Endometrial microvascular endothelial cells (primary cell): ENCODE results near the gene SYNGR1. TPM values are rescaled to one million over a fixed set of nuclear protein-coding genes. Genes with fewer than 3 reads are reported as not detected.

ENCODE experiments used
- in situ Hi-C: cut with HindIII; loops from 2 replicates; pipeline ENCODE4 v1.10.0; 2017; ENCODE audit warnings: low sequenced_read_pairs, low pct_unique_long_range_greater_than_20kb; ENCODE audit errors: inconsistent ontology term
- total RNA-seq: library from RNA; depleted of rRNA; stranded (reverse); fragments of >200 nt; gene quantifications from one replicate; pipeline ENCODE4 v1.2.3, GENCODE V29; 2015; ENCODE audit errors: inconsistent ontology term

Gene SYNGR1
- total RNA-seq, 1 donor from 2014 or later: 0.19 TPM

- in situ Hi-C loops: no loop called here
Measured at GRCh38 chr22:39363751-39364515, 14.1 kb downstream of the SYNGR1 start.

DNA sequence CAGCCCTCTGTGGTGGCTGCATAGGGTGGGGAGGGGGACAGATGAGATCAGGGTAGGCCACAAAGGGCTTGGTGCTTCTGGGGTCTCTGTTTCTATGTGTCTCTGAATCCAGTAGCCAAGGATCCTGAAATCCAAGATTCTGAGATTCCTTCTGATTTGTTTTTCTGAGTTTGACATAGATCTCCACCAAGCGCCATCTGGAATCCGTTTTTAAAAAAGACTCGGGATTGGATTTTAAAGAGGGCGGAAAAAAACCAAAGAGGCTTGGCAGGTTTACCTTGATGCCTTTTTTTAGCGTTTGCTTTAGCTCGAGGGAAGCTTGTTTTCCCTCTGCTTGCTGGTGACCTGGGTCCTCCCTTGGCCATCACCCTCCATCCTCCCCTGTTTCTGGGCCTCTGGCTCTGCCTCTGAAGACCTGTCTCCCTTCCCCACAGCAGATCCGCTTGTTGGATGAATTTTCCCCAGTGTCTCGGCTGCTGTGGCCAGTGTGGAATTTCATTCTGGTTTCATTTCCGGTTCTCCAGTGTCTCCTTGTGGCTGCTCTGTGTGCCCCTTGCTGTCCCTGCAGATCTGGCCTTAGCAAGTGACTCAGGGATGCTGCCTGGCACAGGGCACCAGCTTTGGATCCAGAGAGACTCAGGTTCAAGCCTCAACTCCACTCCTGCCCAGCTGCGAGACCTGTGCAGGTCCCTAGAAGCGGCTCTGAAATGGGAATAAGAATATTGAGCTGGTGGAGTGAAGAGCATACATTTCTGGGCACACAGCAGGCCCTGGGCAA lies 15.1 kb downstream of the SYNGR1 start:
- in situ Hi-C loops: no loop called here

- in situ Hi-C loops: no loop called here
Measured at GRCh38 chr22:39365492-39365780, 15.6 kb downstream of the SYNGR1 start.

DNA sequence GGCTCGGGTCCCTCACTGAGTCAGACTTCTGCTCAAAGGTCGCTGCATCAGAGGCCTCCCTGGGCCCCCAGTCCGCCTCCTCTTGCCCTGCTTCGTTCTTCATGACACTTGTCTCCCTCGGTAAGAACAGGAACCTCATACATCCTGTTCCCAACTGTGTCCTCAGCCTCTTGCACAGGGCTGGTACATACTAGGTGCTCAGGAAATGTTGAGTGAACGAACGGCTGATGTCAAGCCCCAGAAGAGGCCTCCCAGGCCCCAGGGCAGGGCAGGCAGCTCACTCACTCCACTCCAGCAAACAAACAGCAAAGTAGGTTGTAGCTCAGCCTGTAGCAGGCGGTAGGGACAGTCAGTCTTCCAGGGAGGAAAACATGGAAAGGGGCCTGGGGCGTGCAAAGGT lies 17.2 kb downstream of the SYNGR1 start:
- in situ Hi-C loops: no loop called here

- in situ Hi-C loops: no loop called here
Measured at GRCh38 chr22:39368461-39368911, 18.7 kb downstream of the SYNGR1 start.

DNA sequence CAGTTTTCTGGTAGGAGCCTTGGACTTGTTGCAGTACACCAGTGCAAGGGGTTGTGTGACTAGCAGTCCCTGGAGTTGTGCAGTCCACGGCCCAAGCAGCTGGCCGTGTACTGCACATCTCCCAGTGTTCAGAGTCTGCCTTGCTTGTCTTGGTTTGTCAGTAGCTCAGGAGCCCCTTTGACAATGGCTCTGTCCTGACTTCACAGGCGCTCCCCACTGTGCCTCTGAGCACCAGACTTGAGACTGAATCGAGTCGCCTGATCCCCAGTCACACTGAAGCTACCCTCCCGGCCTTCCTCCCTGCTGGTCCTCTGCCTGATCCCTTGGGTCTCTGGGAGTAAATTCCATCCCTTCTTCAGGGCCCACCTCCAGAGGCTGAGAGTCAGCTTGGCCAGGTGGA lies 19.4 kb downstream of the SYNGR1 start:
- in situ Hi-C loops: no loop called here

- in situ Hi-C loops: no loop called here
Measured at GRCh38 chr22:39369586-39369985, 19.8 kb downstream of the SYNGR1 start.

GRCh38 chr22:39371732-39372131 lies 21.9 kb downstream of the SYNGR1 start:
- in situ Hi-C loops: no loop called here

GRCh38 chr22:39374191-39374590 lies 24.4 kb downstream of the SYNGR1 start:
- in situ Hi-C loops: no loop called here

DNA sequence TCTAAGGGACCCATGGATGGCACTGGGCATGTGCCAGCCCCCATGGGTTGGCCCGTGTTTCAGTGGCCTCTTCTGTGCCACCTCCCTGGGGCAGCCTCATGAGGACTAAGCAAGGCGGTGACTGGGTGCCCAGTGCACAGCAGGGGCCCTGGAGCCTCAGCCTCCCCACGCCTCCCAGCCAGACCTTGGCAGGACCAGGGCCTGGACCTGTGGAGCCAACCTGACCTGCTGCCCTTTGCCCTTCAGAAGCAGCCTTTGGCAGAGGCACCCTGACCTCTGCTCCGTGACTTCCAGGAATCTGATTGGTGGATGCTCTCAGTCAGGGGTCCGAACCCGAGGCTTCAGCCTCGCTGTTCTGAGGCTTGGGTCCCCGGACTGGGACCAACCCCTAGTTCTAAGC lies 25.0 kb downstream of the SYNGR1 start:
- in situ Hi-C loops: no loop called here

- in situ Hi-C loops: no loop called here
Measured at GRCh38 chr22:39375646-39376045, 25.9 kb downstream of the SYNGR1 start.

DNA sequence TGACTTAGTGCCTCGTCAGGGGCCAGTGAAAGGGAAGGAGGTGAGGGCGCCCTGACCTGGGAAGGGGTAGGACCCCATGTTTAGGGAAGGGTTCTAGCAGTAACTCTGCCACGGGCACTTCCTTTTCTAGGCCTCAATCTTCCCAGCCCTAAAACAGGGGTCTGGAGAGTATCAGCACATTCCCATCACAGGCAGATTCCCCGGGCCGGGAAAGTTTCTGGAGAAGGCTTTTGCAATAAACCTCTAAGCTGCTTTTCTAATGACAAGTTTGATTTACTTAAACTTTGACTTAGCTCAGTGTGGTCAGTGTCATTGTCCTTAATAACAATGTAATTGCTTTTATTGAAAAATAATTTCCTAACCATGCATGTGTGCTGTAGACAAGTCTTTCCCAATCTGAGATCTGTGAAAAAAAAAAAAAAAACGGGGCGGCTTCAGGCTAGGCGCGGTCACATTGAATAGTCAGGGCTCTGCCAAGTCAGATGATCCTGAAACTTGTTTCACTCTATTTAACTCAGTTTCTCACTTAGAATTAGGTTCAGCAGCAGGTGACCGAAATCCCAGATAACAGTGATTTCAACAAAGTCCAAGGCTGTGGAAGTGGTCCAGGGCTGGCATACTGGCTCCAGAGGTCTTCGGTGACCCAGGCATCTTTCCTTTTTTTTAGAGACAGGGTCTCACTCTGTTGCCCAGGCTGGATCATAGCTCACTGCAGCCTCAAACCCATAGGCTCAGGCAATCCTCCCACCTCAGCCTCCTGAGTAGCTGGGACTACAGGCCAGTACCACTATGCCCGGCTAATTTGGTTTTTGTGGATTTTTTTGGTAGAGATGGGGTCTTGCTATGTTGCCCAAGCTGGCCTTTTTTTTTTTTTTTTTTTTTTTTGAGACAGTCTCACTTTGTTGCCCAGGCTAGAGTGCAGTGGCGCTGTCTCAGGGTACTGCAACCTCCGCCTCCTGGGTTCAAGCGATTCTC lies 30.3 kb downstream of the SYNGR1 start:
- in situ Hi-C loops: no loop called here

DNA sequence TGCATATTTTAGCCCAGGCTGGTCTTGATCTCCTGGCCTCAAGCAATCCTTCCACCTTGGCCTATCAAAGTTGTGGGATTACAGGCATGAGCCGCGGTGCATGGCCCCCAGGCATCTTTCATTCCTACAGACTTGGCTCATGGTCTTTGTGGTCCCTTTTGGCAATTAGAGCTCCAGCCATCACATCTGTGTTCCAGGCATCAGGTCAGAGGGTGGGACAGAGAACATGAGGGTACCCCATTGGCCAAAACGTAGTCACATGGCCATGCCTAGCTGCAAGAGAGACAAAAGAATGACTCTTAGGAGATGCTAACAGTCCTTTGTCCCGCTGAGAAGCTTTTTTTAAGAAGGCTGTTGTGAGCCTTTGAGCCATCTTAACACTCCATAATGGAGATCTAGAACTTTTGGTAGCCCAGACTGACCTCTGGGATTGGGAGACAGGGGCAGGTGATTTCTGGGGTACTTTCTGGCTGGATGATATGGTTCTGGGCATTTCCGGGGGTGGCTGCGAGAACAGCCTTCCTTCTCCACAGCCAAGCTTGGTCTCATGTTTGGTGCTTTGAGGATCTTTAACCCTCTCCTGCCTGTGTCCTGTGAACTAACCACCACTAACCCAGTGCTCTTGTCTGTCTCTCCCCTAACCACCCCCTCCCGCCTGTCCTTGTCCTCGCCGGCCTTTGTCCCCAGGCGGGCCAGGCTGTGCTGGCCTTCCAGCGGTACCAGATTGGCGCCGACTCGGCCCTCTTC lies 31.4 kb downstream of the SYNGR1 start:
- in situ Hi-C loops: no loop called here

DNA sequence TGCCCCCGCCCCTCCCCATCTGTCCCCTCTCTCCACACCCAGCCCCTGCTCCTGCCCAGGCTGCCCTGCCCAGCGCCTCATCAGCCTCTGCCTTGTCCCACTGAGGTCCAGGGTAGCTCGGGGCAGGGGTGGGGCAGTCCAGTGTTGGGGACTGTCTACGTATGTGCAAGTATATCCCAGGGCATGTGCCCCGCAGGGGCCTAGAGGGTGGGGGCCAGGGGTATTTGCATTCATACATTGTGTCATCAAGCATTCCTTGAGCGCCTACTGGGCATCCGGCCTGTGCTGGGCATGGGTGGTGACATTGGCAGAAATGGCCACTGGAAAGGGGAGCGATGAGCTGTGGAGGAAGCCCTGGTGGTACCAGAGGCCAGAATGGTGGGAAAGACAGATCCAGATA lies 32.1 kb downstream of the SYNGR1 start:
- in situ Hi-C loops: no loop called here

- in situ Hi-C loops: no loop called here
Measured at GRCh38 chr22:39382410-39382809, 32.6 kb downstream of the SYNGR1 start.

DNA sequence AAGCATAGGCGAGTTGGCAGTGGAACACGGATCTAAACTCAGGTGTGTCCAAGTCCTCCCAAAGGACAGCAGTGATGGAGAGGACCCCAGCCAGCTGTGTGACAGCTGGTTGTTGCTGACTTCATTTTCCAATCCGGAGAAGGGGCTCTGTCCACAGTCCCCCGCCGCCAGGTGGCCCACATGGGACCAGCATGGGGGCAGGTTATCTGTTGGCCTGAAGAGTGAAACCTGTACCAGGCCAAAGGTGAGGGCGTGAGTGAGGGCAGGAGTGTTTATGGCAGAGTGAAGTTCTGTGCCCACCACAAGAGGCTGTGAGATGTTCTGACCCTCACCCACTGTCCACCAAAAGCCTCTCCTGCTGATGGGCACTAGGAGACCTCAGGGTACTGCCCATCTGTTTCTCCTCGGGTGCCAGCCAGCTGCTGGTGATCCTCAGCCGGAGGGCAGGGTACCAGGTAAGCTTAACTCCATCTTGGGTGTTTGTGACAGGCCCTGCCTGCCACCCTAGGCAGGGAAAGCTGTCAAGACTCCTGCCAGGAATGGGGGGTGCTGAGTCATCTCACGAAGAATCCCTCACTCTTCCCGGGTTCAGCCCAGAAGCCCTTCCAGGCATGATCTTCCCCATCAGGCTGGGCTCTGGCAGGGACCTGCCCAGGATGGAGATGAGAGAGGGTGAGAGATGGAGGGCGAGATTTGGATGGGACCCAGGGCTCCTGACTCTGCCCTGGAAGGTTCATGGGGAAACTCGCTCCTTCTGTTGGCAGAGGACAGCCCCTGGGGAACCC lies 34.2 kb downstream of the SYNGR1 start:
- in situ Hi-C loops: no loop called here

DNA sequence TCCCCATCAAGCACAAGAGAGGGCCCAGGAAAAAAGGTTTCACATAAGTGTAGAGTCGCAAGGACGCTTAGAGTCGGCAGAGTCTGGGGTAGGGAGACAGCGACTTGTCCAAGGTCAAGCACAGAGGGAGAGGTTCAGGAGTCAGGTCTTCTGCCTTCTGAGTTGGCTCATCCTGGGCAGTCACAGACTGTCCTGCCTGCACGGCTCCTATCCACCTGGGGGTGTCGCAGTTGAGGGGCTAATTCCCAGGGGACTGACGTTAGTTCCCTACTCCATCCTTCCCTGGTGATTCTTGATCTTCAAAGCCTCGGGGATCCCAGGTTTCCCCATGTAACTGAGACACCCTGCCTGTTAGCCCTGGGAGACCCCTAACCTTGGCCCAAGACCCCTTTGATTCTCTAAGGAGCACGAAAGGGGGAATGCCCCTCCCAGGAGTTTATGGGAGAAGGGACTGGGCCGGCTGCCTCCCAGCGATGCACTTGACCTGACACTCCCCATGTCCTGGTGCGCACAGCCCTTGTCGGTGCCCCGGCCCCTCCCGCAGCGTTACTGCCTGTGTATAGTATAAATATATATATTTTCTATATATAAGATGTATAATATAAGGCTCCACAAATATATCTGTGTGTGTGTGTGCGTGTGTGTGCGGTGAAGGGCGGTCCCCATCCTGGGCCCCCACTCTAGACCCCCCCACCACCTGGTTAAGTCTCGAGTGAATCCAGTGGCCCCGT lies 35.1 kb downstream of the SYNGR1 start:
- in situ Hi-C loops: no loop called here
